ENCODE data around the gene NTM.

Gene NTM

DNA sequence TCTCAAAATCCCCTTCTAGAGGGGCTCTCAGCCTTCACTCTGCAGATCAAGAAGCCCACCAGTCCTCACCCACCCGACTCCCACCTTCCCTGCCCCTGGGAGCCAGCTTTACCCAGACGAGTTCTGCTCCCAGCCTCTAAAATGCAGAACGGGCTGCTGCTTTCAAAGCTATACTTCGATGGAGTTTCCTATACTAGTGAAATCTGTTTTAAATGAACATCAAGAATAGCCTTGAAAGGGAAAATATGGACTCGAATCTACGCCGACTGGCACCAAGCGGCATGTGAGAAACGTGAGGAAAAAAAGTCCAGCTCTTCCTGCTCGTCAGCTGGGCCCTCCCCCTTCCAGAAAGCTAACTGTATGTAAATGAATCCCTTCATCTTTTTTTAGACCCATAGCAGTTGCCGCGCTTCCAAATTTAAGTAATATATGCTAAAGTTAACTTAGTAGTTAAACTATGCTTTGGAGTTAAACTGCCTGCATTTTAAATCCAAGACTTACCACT lies 211.7 kb downstream of the NTM start:
- H3K4me1 ChIP-seq (ENCODE audit: insufficient read depth, low read length, poor library complexity, severe bottlenecking), result peaks cover 35% of the 10 kb centered on the region
- no peaks in the 10 kb centered on the region for H4K20me1 ChIP-seq (ENCODE audit: insufficient read depth, low read length, poor library complexity, severe bottlenecking)
- H3K36me3 ChIP-seq (ENCODE audit: insufficient read depth, low read length), result no peaks in the 10 kb centered on the region
- no peak overlapping the region for H3K4me2 ChIP-seq (ENCODE audit: low read depth, low read length, poor library complexity, severe bottlenecking)
- no peaks in the 10 kb centered on the region for H3K9me2 ChIP-seq (replicated peaks; ENCODE audit: low read depth, low read length)
- H3F3A ChIP-seq (ENCODE audit: low read depth), result no peaks in the 10 kb centered on the region
- H2AFZ ChIP-seq (ENCODE audit: low read length), result no peak overlapping the region
- no peaks in the 10 kb centered on the region for H3K9me3 ChIP-seq (ENCODE audit: insufficient read depth, low read depth, low read length)
- H3K4me3 ChIP-seq (ENCODE audit: low read length, poor library complexity, severe bottlenecking), result no peak overlapping the region
- 0 out of 2 replicates have a peak, but pooled peaks cover 4% of the 10 kb centered on the region for H3K79me2 ChIP-seq (ENCODE audit: insufficient read depth, low read length)
- H3K27me3 ChIP-seq (ENCODE audit: insufficient read depth, low read length, poor library complexity, severe bottlenecking), result no peaks in the 10 kb centered on the region
- H3K9ac ChIP-seq (ENCODE audit: low read depth, low read length, poor library complexity, severe bottlenecking), result no peak overlapping the region
- TF ChIP-seq CTCF (conservative IDR thresholded peaks at IDR 0.05; ENCODE audit: low read length) (no peak), EZH2phosphoT487 (IDR thresholded peaks at IDR 0.05; ENCODE audit: borderline replicate concordance) (no peak)

DNA sequence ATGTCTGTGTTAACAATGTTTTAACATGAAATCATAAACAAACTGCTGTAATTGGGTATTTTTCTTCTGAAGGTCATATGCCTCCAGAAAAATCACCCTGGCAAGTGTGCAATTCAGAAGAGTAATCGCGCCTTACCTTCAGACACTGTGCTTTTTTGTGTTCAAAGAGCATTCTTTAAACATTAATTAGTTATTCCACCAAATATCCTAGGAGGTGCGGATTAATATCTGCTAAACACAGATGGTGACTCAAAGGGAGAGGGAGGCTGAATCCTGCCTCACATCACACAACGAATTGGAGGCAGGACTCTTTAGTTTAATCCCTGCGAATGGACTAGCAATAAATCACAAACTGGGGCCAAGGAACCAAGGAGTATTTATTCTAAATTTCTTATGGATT lies 213.0 kb downstream of the NTM start:
- Histone ChIP-seq H3K4me2 (ENCODE audit: low read depth, low read length, poor library complexity, severe bottlenecking) (no peak overlapping the region), H3K27me3 (ENCODE audit: insufficient read depth, low read length, poor library complexity, severe bottlenecking) (no peaks in the 10 kb centered on the region), H3K9ac (ENCODE audit: low read depth, low read length, poor library complexity, severe bottlenecking) (no peak overlapping the region)

DNA sequence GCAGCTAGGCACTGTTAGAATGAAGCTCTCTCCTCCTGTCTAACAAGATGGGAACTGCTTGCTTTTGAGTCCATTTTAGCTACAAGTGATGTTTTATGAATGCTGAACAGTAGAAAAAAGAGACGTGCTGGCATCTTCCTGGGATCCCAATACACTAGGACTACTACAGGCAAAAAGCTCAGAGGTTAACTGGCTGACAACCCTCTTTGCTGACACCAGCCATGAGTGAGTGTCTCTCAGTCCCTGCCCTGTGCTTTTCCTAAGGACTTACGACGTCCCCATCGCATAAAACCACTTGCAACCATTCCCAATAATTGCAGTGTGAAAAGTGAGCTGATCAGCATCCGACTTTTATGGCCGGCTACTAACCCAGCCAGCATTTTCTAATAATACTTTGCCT lies 213.5 kb downstream of the NTM start:
- no peak for TF ChIP-seq EZH2phosphoT487 (IDR thresholded peaks at IDR 0.05; ENCODE audit: borderline replicate concordance)
- no peak for TF ChIP-seq CTCF (conservative IDR thresholded peaks at IDR 0.05; ENCODE audit: low read length)

More for the DNA sequence above, 213.0 kb downstream of the NTM start:
- no peak for TF ChIP-seq CTCF (conservative IDR thresholded peaks at IDR 0.05; ENCODE audit: low read length)
- no peak for TF ChIP-seq EZH2phosphoT487 (IDR thresholded peaks at IDR 0.05; ENCODE audit: borderline replicate concordance)
- H3K4me3 ChIP-seq (ENCODE audit: low read length, poor library complexity, severe bottlenecking), result no peak overlapping the region
- H3K4me1 ChIP-seq (ENCODE audit: insufficient read depth, low read length, poor library complexity, severe bottlenecking), result peaks cover 44% of the 10 kb centered on the region
- H4K20me1 ChIP-seq (ENCODE audit: insufficient read depth, low read length, poor library complexity, severe bottlenecking), result no peaks in the 10 kb centered on the region
- H3K9me3 ChIP-seq (ENCODE audit: insufficient read depth, low read depth, low read length), result no peaks in the 10 kb centered on the region
- no peaks in the 10 kb centered on the region for H3F3A ChIP-seq (ENCODE audit: low read depth)
- H3K36me3 ChIP-seq (ENCODE audit: insufficient read depth, low read length), result no peaks in the 10 kb centered on the region
- H3K9me2 ChIP-seq (replicated peaks; ENCODE audit: low read depth, low read length), result no peaks in the 10 kb centered on the region
- H2AFZ ChIP-seq (ENCODE audit: low read length), result no peak overlapping the region
- H3K79me2 ChIP-seq (ENCODE audit: insufficient read depth, low read length), result 0 out of 2 replicates have a peak, but pooled peaks cover 4% of the 10 kb centered on the region

More for the DNA sequence above, 213.5 kb downstream of the NTM start:
- Histone ChIP-seq H2AFZ (ENCODE audit: low read length) (no peak overlapping the region), H3K4me3 (ENCODE audit: low read length, poor library complexity, severe bottlenecking) (no peak overlapping the region), H3F3A (ENCODE audit: low read depth) (no peaks in the 10 kb centered on the region), H3K36me3 (ENCODE audit: insufficient read depth, low read length) (no peaks in the 10 kb centered on the region), H3K27me3 (ENCODE audit: insufficient read depth, low read length, poor library complexity, severe bottlenecking) (no peaks in the 10 kb centered on the region), H3K9me3 (ENCODE audit: insufficient read depth, low read depth, low read length) (no peaks in the 10 kb centered on the region), H4K20me1 (ENCODE audit: insufficient read depth, low read length, poor library complexity, severe bottlenecking) (no peaks in the 10 kb centered on the region), H3K9ac (ENCODE audit: low read depth, low read length, poor library complexity, severe bottlenecking) (no peak overlapping the region), H3K4me1 (ENCODE audit: insufficient read depth, low read length, poor library complexity, severe bottlenecking) (peaks cover 49% of the 10 kb centered on the region), H3K79me2 (ENCODE audit: insufficient read depth, low read length) (0 out of 2 replicates have a peak, but pooled peaks cover 4% of the 10 kb centered on the region), H3K9me2 (replicated peaks; ENCODE audit: low read depth, low read length) (no peaks in the 10 kb centered on the region), H3K4me2 (ENCODE audit: low read depth, low read length, poor library complexity, severe bottlenecking) (no peak overlapping the region)

Data from Loucy (cell line).